Measurements from ENCODE around the gene MADD. TPM values are rescaled to one million over a fixed set of nuclear protein-coding genes. Genes with fewer than 3 reads are reported as not detected.

Gene MADD
- total and polyA plus RNA-seq, 2 donors (not counting 3 experiments of a cell fraction or from before 2014, with no cell fraction given), result 35.3 to 36.8 TPM

DNA sequence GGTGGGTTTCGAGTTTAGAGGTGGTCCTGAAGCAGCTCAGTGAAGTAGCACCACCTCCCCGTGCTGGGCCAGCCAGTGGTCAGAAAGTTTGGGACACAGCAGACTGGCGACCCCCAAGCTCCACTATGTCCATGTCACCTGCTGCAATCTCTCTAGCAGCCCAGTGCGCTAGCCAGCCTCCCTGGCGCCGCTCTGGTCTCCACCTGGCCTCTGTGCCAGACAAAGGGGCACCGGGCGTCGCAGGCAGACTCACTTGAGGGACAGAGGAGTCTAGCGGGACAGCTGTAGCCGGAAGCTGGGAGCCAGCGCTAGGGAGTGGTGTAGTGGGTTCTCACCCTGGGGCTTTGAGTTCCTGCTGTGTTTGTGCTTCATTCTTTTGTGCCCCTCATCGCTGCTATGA is 57.1 kb downstream of the MADD start:
- Histone ChIP-seq H3K9ac (replicated peaks; ENCODE audit: extremely low read depth, insufficient read depth, low read length) (no peak overlapping the region), H3K36me3 (ENCODE audit: control insufficient read depth in 2 of 2, extremely low read depth in 1 of 2, insufficient read depth in 2 of 2, low read length in 2 of 2) (peaks cover 0 to 23% of the 10 kb centered on the region in 2 experiments), H3K27ac (ENCODE audit: insufficient read depth, low read depth, low read length) (no peak overlapping the region), H3K9me1 (replicated peaks; ENCODE audit: control insufficient read depth, extremely low read depth, insufficient read depth, low read length) (no peaks in the 10 kb centered on the region), H2AFZ (ENCODE audit: low read depth, low read length) (no peak overlapping the region), H4K20me1 (replicated peaks; ENCODE audit: control insufficient read depth, extremely low read depth, insufficient read depth, low read length) (no peaks in the 10 kb centered on the region), H3K9me3 (replicated peaks; ENCODE audit: control insufficient read depth, insufficient read depth, low read length) (no peaks in the 10 kb centered on the region), H3K27me3 (ENCODE audit: control insufficient read depth in 2 of 2, insufficient read depth in 2 of 2, low read length in 2 of 2) (no peaks in the 10 kb centered on the region), H3K79me2 (ENCODE audit: control insufficient read depth, insufficient read depth, low read length) (no peaks in the 10 kb centered on the region), H3K4me2 (ENCODE audit: insufficient read depth, low read length) (no peak overlapping the region), H3K4me1 (ENCODE audit: control insufficient read depth, extremely low read depth, insufficient read depth, low read length) (peaks cover 16% of the 10 kb centered on the region), H3K4me3 (replicated peaks in 1 of 3; ENCODE audit: insufficient read depth in 1 of 3, low read depth in 1 of 3, low read length in 3 of 3) (no peak overlapping the region)
- no peak for DNase-seq (ENCODE audit: low read depth, low spot score)
- TF ChIP-seq CTCF (IDR thresholded peaks at IDR 0.05; ENCODE audit: extremely low read depth in 1 of 2, insufficient read depth in 1 of 2, low read depth in 1 of 2, low read length in 2 of 2), result no peak
- no peak for TF ChIP-seq EZH2 (IDR thresholded peaks at IDR 0.05; ENCODE audit: borderline replicate concordance, low read depth, low read length, severe bottlenecking)
- no peak for TF ChIP-seq POLR2AphosphoS5 (IDR thresholded peaks at IDR 0.05; ENCODE audit: insufficient read depth, low read depth, low read length)
- no peak for TF ChIP-seq FOS (IDR thresholded peaks at IDR 0.05; ENCODE audit: borderline replicate concordance, insufficient read depth, low read length)
- no peak for TF ChIP-seq GATA2 (IDR thresholded peaks at IDR 0.05; ENCODE audit: insufficient read depth, insufficient read length, low read depth, low read length)
- TF ChIP-seq MYC (IDR thresholded peaks at IDR 0.05; ENCODE audit: low read depth, low read length), result no peak
- CTCF ChIA-PET, result interaction anchor here (1.0 to 1.3 kb wide), 2 partner anchors 47 to 147 kb away, joined by 3 to 4 read pairs; no protein-coding TSS in a partner anchor
- FAIRE-seq, result no peak
- BruUV-seq (replicated peaks), result no TSS peak
- intact Hi-C loops (cut with micrococcal nuclease), result no loop called here
- POLR2A ChIA-PET, result no interaction called here
- dilution Hi-C loops (cut with MboI; ENCODE audit: extremely low pct_ligation_motif_present, low sequenced_read_pairs), result no loop called here

Data from endothelial cell of umbilical vein (primary cell).